GM18520 (cell line): ENCODE results near the gene STIM1.
"Not testable (repeated sequence)": the region's sequence is repeated elsewhere in the genome, so short reads cannot be mapped to it uniquely, and the experiment has no call there.

Experiments
- ATAC-seq: cut with Tn5 transposase; IDR thresholded peaks from one replicate; pipeline ENCODE4 v1.9.1; 2021; ENCODE audit not compliant: unreplicated experiment

STIM1 gene

GRCh38 chr11:4017129-4017528, 161.7 kb downstream of the STIM1 start:
- no peak for ATAC-seq

- no peak for ATAC-seq
These were observed 163.2 kb downstream of the STIM1 start for GRCh38 chr11:4018641-4019040.

- no peak for ATAC-seq
These were observed 164.4 kb downstream of the STIM1 start for GRCh38 chr11:4019891-4020290.

GRCh38 chr11:4022669-4023068, 167.2 kb downstream of the STIM1 start:
- ATAC-seq, result no peak

- ATAC-seq, result no peak
These were observed 169.9 kb downstream of the STIM1 start for GRCh38 chr11:4025248-4025966.

GRCh38 chr11:4025967-4026324, 170.5 kb downstream of the STIM1 start:
- no peak for ATAC-seq

GRCh38 chr11:4026389-4026788, 170.9 kb downstream of the STIM1 start:
- no peak for ATAC-seq

- ATAC-seq, result no peak
These were observed 172.3 kb downstream of the STIM1 start for GRCh38 chr11:4027746-4028145.

- no peak for ATAC-seq
These were observed 174.7 kb downstream of the STIM1 start for GRCh38 chr11:4030197-4030596.

GRCh38 chr11:4032097-4032496, 176.6 kb downstream of the STIM1 start:
- ATAC-seq, result no peak

- ATAC-seq, result no peak
These were observed 180.5 kb downstream of the STIM1 start for GRCh38 chr11:4035985-4036384.

- ATAC-seq, result no peak
These were observed 183.5 kb downstream of the STIM1 start for GRCh38 chr11:4039011-4039410.

- ATAC-seq, result no peak
These were observed 185.0 kb downstream of the STIM1 start for GRCh38 chr11:4040461-4040860.

GRCh38 chr11:4041731-4042391, 186.4 kb downstream of the STIM1 start:
- ATAC-seq, result no peak

GRCh38 chr11:4044976-4045646, 189.6 kb downstream of the STIM1 start:
- no peak for ATAC-seq

- no peak for ATAC-seq
These were observed 192.9 kb downstream of the STIM1 start for GRCh38 chr11:4048340-4048739.

- no peak for ATAC-seq
These were observed 193.5 kb downstream of the STIM1 start for GRCh38 chr11:4049006-4049405.

GRCh38 chr11:4050138-4050537, 194.7 kb downstream of the STIM1 start:
- ATAC-seq, result no peak

GRCh38 chr11:4053200-4053599, 197.7 kb downstream of the STIM1 start:
- not testable (repeated sequence) for ATAC-seq

GRCh38 chr11:4054643-4055042, 199.2 kb downstream of the STIM1 start:
- no peak for ATAC-seq

- ATAC-seq, result no peak
These were observed 204.0 kb downstream of the STIM1 start for GRCh38 chr11:4059424-4059823.
